NCI-H226 (cell line): ENCODE data around the gene PACSIN2.
"Not testable (repeated sequence)": the region's sequence is repeated elsewhere in the genome, so short reads cannot be mapped to it uniquely, and the experiment has no call there.

ENCODE experiments used
- DNase-seq: peaks from one replicate; pipeline ENCODE4 v3.0.0-alpha.2; 2015

The PACSIN2 gene

DNA sequence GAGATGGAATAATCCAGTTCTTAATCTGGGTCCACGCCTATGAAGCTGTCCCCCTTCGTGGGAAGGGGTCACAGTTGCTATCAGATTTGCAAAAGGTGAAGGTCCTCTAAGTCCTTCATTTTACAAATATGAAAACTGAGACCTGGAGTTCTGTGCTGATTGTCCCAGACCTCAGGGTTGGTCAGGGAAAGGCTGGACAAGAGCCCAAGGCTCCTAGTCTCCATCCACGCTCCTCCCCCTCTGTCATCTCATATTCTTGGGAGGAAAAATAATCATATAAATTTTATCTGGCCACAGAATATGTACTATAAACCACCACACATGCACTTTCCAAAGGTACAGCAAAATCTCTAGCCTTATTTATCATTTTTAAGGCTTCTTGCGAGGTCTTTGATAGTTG lies 5.5 kb downstream of the PACSIN2 start:
- no peak for DNase-seq

DNA sequence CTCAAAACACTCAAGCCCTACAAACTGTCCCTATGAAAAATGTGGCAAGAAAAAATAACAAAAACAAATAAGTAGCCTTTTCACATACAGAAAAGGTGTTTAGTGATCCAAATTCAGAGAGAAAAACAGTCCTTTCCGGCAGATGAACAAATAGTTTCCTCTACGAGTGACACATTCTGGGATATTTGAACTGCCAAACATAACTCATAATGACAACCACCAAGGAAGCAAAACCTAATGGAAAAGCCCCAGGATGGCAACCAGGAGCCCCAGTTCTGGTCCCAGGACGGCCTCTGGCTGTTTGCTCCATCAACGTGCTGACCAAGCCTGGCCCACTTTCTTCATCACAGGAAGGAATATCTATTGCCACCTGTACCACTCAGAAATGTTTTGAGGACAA lies 6.0 kb downstream of the PACSIN2 start:
- DNase-seq, result no peak

DNA sequence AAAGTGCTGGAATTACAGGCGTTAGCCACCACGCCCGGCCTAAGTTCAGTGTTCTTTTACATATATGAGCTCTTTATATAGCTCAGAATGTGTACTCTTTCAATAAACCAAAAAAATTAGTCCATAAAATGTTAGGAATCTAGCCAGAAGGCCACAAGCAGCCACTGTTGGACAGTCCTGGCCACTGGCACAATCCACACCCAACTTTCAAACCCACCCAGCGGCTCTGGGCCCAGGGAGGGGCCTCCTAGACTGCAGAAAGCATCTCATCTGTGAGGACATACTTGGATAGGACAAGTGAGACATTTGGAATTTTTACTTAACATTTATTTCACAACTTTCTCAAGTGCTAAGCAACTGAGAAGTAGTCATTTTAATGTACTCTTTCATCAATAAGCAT lies 6.4 kb downstream of the PACSIN2 start:
- DNase-seq, result no peak

DNA sequence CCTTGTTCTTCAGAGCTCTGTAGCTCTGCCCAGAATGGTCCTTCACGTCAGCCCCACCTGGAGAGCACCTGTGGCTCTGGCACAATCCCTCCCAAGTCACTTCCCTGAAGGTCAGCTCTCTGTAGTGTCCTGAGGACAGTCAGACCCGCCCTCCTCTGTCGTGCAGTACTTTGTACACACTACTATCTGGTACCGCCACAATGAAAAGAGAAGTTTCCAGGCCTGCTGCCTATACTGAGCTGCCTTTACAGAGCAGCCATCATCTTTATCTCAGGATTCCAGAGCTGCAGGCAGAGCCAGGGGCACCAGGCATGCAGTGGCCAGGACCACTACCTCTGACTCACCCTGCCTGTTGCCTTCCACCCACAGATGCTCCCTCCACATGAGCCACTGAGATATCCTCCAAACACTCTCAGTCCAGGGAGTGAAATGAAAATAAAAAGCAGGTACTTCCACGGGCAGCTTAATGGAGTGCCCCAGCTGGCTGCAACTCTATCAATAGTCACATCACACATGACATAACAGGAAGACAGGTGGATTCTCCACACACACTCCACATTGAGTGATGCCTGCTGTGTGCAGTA lies 7.3 kb downstream of the PACSIN2 start:
- peak; percentile 66 for DNase-seq

DNA sequence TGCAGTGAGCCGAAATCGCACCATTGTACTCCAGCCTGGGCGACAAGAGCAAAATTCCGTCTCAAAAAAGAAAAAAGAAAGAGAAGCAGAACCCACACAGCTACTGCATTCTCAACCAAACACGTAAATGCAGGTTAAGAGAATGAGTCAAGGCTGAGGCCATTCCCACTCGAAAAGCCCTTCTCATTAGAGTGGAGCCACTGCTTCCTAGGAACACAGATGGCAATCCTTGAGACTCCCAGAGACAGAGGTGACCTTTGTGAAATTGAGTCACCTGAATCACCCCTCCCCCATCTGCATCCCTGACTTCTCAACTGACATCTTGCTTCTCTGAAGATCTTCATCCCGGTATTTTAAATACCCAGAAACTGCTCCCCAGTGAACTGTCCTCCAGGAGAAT lies 8.2 kb downstream of the PACSIN2 start:
- DNase-seq, result no peak

DNA sequence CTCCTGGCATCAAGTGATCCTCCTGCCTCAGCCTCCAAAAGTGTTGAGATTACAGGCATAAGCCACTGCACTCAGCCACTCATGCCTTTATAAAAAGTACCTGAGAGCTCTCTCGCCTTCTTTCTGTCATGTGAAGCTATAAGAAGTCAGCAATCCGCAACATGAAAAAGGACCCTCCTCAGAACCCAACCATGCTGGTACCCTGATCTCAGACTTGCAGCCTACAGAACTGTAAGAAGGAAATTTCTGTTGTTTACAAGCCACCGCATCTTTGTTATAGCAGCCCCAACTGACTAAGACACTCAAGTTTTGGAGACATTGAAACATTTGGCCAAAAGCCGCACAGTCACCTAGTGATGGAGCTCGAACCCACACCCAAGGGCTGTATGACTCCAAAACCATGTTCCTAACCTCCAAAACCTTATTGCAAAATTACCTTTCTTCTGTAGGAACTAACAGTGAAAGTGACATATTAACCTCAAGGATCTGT lies 8.9 kb downstream of the PACSIN2 start:
- DNase-seq, result no peak

DNA sequence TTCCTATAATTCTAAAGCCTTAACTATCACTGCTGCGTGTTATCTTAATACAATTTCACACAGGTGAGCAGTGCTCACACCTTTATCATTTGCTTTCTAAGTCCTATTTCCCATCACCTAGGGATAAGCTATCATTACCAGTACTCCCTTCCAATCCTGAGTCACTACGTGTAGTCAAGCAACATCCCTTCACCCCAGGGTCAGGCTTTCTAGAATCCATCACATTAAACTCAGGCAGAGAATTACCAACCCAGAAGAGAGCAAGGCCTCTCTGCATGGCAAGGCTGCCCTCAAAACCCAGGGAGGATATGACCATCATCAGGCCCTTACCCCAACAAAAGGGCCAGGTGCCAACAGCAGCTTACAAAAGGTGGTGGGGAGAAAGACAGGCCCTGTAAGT lies 9.8 kb downstream of the PACSIN2 start:
- no peak for DNase-seq

DNA sequence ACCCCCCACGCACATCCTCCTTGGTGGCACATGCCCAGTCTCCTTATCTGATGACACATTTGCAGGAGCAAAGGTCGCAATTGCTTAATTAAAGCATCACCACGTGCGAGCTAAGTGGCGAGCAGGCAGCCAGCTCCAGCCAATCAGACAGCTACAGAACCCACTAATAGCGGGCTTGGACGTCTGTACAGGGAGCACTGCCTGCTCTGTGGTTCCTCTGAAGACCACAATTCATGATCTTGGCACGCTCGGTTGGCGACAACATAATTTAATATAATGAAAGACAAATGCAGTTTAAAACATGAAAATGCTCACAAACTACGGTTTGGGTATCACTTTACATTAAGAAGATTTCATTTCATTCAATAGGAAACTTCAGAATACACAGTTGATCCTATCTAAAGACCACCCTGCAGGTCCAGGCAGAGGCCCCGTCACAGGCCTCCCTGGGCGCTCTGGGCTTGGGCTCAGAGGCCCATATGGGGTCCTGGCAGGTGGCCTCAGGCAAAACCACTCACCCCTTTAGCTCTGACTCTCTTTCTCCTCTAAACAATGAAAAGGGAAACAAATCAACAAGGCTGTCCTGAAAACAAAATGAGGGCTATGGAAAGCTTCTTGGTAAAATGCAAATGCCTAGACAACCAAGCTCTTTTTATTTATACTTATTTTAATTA lies 10.4 kb downstream of the PACSIN2 start:
- no peak for DNase-seq

DNA sequence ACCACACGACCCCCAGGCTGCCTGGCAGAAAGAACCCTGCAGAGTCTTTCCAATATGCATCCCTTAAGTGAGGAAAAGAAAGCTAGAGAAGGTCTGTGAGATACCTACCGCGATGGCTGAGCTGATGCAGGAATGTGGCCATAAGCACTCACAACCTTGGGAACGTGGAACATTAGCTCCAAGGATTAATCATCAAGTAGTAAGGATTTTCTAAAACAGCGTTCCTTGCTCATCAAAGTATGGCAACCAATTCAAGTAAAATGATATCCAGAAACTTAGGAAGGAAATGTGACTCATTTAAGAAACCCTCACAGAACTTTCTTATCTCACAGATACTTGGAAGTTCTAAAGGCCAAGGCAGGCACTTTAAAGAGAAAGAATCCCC lies 12.8 kb downstream of the PACSIN2 start:
- peak; percentile 76 for DNase-seq

DNA sequence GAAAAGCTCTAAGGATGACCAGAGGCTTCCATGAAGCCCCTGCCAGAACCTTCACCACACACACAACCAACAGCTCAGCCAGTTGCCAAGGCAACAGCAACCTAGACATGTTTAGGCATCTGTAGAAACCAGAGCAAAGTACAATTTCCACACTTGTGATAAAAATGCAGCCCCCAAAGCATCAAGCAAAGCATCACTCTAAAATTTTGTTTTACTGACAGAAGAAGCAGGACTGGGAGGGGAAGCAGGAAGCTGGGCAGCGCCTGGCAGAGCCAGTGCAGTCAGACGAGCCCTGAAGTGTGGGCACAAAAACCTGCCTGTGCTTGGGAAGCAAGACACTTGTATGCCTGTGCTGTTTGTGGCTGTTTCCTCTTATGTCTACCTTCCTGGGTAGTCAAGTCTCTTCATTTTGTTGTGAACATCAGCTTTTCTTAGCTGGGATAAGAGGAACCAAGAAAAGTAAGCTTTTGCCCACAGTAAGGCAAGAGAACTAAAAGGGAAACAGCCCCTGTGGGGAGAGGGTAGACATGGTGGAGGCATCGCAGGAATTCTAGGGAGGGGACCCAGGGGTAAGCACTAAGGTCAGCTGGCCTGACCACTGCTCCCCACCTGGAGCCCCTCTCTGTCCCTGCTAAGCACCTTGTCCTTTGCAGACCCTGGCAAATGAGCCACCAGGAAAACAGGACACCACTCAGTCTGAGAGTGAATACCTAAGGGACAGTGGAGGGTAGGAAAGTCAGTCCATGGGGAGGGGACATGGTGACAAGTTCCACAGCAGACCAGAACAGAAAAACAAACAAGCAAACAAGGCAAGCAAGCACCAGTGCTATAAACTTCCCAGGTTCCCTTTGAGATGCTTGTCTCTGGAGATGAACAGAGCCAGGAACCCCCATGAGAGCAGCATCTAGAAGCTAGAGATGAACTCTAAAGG lies 13.4 kb downstream of the PACSIN2 start:
- DNase-seq, result no peak

DNA sequence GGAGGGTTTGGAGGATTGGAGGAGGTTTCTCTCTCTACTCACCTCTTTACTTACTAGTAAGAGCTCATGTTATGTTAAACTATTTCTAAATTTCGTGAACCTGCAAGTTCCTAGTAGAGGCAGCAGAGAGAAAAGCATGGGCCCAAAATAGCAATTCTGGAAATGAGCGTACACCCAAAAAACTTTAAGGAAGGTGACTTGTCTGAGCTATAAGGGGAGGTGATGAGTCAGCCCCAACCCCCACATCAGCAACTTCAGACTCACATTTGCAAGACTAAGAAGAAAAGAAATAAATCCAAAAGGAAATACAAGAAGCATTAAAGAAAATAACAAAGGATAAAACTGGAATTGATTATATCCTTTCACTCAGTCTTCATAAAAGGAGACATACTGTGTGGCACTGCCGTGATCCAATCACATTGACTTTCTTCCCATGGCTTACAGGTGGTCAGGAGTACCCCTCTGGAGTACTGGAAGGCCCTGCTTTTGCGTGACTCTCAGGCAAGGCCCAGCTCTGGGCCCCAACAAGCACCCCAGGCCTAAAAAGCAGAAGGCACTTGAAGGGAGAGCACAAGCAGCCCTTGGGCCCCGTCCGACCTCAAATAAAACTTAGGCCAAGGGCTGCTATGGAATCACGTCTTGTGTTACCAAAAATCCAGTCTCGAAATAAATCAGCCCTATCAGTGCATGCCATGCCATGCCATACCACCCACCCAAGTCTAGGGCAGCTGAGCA lies 14.3 kb downstream of the PACSIN2 start:
- DNase-seq, result no peak

DNA sequence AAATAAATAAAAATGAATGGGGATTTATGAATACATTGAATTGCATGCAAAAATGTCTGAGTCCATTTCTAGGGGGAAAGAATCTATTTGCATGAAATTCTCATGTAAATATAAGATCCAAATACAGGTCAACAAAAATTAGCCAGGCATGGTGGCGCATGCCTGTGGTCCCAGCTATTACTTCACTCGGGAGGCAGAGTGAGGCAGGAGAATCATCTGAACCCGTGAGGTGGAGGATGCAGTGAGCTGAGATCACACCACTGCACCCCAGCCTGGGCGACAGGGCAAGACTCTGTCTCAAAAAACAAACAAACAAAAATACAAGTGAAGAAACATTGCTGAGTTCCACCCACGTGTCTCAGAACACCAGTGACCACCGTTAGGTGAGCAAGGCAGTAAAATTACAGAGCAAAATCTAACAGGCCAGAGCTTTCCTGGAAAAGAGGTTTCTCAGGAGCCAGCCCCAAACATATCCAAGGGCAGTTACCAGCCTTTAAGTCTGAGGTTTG lies 17.3 kb downstream of the PACSIN2 start:
- no peak for DNase-seq

DNA sequence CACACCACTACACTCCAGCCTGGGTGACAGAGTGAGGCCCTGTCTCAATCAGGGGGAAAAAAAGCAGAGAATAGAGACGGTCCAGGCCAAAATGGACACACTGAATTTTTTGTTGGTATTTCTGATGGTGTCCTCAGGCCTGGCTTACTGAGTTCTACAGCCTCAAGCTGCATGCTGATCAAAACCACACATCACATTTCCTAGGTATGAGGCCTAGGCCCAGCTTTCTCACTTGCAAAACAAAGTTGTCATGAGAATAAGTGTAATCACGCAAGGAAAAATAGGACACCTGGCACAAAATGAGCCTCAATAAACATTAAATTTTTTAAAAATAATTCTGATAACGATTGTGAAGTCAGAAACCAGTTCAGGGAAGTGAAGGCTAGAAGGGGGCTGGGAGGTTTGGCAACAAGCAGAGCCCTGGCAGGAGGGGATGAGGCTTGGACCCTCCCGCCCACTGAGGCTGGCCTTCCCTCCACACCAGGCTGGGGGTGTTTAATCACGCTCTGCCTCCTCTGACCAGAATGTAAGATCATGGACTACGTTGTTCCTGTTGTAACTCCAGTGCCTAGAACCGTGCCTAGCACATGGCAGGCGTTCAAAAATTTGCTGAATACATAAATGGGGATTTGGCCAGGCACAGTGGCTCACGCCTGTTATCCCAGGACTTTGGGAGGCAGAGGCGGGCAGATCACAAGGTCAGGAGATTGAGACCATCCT lies 18.1 kb downstream of the PACSIN2 start:
- DNase-seq, result no peak

DNA sequence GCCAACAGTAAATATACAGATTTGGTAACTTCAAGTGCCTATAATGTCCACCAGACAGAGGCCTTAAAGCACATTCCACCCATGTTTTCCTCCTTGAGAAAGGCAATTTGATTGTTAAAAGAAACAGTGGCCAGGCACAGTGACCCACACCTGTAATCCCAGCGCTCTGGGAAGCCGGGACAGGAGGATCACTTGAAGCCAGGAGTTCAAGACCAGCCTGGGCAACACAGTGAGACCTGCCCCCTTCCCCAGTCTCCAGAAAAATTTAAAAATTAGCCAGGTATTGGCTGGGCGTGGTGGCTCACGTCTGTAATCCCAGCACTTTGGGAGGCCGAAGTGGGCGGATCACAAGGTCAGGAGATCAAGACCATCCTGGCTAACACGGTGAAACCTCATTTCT lies 19.3 kb downstream of the PACSIN2 start:
- DNase-seq, result not testable (repeated sequence)

DNA sequence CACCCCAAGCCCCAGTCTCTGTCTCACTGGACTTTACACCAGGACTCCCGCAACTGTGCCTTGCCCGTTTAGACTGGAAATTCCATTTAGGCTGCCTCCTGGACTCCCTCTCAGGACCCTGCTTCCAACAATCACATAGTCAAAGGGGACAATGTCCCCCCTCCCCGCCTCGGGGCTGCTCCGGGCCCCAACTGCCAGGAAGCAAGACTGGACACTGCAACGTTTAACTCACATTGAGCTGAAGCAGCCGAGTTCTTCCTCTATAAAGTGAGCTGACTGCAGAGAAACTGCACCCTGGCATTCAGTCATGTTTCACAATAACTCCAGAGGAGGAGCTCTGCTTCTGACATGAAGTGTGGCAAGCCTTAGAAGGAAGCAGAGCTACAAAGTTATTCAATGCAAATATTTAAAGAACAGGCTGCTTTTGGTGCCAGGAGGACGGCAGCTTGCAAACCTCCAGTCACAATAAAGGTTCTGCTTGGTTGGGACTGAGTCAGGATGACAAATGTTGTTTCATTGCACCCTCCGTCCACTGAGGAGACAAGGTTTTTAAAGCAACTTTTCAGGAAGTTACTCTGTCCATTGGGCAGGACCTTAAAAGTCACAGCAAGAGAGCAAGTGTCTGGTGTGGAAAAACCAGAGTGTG lies 19.9 kb downstream of the PACSIN2 start:
- peak; percentile 56 for DNase-seq

DNA sequence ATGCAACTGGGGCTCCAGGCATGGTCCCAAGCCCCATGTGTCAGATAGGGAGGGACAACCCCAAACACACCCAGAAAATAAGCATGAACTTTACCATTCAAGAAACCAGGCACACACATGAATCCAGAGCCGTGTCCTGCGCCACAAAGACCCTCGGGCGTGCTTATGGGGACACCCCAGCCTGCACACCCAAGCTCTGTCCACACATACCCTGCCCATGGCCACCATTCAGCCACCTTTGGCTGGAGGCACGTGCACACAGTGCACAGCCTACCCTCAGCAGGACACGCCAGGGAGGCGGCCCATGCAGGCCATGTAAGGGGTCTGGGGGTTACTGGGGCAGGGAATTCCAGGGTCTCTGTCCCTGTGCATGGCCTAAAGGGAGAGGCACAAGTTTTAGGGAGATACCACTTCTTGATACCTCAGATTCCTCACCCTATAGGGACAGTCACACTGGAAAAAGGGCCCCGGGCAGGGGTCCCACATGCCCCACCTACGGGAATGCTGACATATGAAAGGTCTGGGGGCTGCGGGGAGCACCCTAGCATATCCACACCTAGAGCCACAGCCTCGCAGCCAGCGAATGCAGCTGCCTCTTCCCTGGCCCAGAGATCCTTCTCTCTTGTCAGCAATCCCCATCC lies 20.6 kb downstream of the PACSIN2 start:
- DNase-seq, result no peak

DNA sequence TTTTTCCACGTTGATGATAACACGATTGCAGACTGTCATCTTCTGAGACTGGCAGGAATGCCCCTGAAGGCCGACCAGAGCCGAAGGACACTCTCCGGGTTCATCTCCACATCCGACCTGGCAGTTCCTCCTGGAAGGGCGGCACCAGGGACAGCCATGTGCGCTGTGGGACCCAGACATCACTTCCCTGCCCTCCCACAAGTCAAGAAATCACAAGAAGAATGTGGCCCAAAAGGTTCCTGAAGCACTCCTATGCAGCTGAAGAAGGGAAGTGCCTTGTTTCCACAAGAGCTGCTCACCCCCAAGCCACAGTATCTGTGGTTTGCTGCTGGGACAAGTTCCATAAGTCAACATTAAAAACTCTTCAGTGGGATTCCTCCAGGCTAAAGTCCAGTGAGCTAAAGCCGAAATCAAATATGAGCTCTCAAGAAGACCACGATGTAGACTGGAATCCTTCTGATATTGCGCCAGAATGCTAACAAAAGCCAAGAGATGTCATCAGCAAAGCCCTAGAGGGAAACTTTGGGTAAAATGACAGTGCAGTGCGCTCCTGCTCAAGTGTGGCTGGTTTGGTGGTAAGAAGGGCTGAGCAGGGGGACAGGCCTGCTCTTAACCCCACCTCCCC lies 21.2 kb downstream of the PACSIN2 start:
- DNase-seq, result no peak

DNA sequence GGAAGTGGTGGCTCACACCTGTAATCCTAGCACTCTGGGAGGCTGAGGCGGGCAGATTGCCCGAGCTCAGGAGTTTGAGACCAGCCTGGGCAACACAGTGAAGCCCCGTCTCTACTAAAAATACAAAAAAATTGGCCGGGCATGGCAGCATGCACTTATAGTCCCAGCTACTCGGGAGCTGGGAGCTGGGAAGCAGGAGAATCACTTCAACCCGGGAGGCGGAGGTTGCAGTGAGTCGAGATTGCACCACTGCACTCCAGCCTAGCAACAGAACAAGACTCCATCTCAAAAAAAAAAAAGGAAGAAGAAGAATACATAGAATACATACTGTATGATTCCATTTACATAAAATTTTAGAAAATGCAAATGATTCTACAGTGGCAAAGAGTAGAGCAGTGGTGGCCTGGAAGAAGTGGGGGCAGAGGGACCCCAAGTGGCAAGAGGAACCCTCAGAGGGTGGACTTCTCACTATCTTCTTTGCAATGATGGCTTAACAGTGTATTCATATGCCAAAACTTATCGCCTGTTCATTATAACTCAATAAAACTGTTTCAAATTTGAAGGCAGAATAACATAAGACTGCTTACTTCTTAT lies 22.0 kb downstream of the PACSIN2 start:
- DNase-seq, result no peak

DNA sequence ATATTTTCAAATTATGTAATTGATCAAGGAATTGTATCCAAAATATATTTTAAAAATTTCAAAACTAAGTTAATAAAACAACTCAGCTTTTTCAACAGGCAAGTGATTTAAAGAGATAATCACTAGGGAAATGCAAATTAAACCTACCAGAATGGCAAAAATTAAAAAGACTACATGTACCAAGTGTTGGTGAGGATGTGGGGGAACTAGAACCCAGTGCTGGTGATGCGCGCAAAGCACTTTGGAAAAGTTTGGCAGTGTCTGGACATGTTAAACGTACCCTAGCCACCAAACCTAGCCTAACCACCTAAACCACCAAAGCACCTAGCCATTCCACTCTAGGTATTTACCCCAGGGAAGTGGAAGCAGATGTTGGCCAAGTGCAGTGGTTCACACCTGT lies 22.9 kb downstream of the PACSIN2 start:
- DNase-seq, result no peak

DNA sequence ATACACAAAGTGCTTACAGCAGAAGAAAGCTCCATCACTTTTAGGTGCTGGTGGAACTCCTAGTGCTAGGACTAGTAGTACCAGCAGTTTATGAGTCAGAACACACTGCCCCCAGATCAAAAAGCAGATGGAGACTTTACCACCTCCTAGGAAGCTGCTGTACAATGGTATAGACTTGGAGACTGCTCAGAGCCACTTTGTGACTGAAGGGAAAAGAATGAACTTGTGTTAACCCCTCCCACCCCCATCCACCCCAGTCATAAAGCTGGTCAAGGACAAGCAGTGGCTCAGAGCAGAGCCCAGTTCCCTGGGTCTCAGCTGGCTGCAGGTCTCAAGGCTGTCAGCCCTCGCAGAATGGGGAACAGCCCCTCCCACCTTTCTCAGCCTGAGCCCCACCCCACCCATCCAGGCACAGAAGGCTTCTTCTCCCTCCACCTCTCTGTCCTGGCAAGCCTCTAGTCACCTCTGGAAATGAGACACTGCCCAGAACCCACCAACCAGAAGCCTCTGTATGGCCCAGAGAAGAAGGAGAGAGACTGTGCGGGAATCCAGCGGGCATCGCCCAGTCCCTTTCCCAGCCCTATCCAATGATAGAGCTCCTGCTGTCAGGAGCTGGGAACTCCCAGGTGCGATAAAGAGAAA lies 23.8 kb downstream of the PACSIN2 start:
- DNase-seq, result peak; percentile 35
